ENCODE data around the gene PDE1A.

The PDE1A gene

GRCh38 chr2:182426918-182427240 is at the start of gene PDE1A:
Gene PDE1A (minus strand): TSS chr2:182427036.
- no peak for DNase-seq (ENCODE audit: low read depth)

- DNase-seq (ENCODE audit: low read depth): no peak
These were observed 46.8 kb upstream of the PDE1A start for GRCh38 chr2:182473635-182474034.

- no peak for DNase-seq (ENCODE audit: low read depth)
These were observed 36.9 kb upstream of the PDE1A start for GRCh38 chr2:182463760-182464159.

GRCh38 chr2:182456784-182457183 is 29.9 kb upstream of the PDE1A start:
- DNase-seq (ENCODE audit: low read depth): no peak

- DNase-seq (ENCODE audit: low read depth): no peak
These were observed 25.7 kb upstream of the PDE1A start for GRCh38 chr2:182452456-182452990.

GRCh38 chr2:182448371-182448770 is 21.5 kb upstream of the PDE1A start:
- no peak for DNase-seq (ENCODE audit: low read depth)

- no peak for DNase-seq (ENCODE audit: low read depth)
These were observed 21.0 kb upstream of the PDE1A start for GRCh38 chr2:182447863-182448262.

GRCh38 chr2:182447163-182447562 is 20.3 kb upstream of the PDE1A start:
- no peak for DNase-seq (ENCODE audit: low read depth)

- DNase-seq (ENCODE audit: low read depth): no peak
These were observed 19.3 kb upstream of the PDE1A start for GRCh38 chr2:182446087-182446486.

- no peak for DNase-seq (ENCODE audit: low read depth)
These were observed 18.6 kb upstream of the PDE1A start for GRCh38 chr2:182445391-182445965.

- no peak for DNase-seq (ENCODE audit: low read depth)
These were observed 18.0 kb upstream of the PDE1A start for GRCh38 chr2:182444806-182445205.

GRCh38 chr2:182444170-182444569 is 17.3 kb upstream of the PDE1A start:
- no peak for DNase-seq (ENCODE audit: low read depth)

GRCh38 chr2:182436252-182436651 is 9.4 kb upstream of the PDE1A start:
- no peak for DNase-seq (ENCODE audit: low read depth)

- no peak for DNase-seq (ENCODE audit: low read depth)
These were observed 8.9 kb upstream of the PDE1A start for GRCh38 chr2:182435754-182436153.

GRCh38 chr2:182432051-182432450 is 5.2 kb upstream of the PDE1A start:
- no peak for DNase-seq (ENCODE audit: low read depth)

- no peak for DNase-seq (ENCODE audit: low read depth)
These were observed 1.6 kb upstream of the PDE1A start for GRCh38 chr2:182428476-182428875.

GRCh38 chr2:182426082-182426917 is 536 bp downstream of the PDE1A start:
- no peak for DNase-seq (ENCODE audit: low read depth)

GRCh38 chr2:182422864-182423263 is 4.0 kb downstream of the PDE1A start:
- no peak for DNase-seq (ENCODE audit: low read depth)

GRCh38 chr2:182420669-182421068 is 6.2 kb downstream of the PDE1A start:
- DNase-seq (ENCODE audit: low read depth): no peak

GRCh38 chr2:182416861-182417260 is 10.0 kb downstream of the PDE1A start:
- DNase-seq (ENCODE audit: low read depth): no peak

GRCh38 chr2:182416191-182416590 is 10.6 kb downstream of the PDE1A start:
- no peak for DNase-seq (ENCODE audit: low read depth)

- DNase-seq (ENCODE audit: low read depth): no peak
These were observed 11.1 kb downstream of the PDE1A start for GRCh38 chr2:182415771-182416170.

- no peak for DNase-seq (ENCODE audit: low read depth)
These were observed 14.0 kb downstream of the PDE1A start for GRCh38 chr2:182412858-182413257.

- no peak for DNase-seq (ENCODE audit: low read depth)
These were observed 16.7 kb downstream of the PDE1A start for GRCh38 chr2:182410120-182410519.
